Measurements from ENCODE around the gene MCTS1. TPM values are rescaled to one million over a fixed set of nuclear protein-coding genes. Genes with fewer than 3 reads are reported as not detected.

MCTS1 gene
- total and polyA plus RNA-seq, 2 donors (not counting 3 experiments of a cell fraction or from before 2014, with no cell fraction given): 36.1 to 70.0 TPM

DNA sequence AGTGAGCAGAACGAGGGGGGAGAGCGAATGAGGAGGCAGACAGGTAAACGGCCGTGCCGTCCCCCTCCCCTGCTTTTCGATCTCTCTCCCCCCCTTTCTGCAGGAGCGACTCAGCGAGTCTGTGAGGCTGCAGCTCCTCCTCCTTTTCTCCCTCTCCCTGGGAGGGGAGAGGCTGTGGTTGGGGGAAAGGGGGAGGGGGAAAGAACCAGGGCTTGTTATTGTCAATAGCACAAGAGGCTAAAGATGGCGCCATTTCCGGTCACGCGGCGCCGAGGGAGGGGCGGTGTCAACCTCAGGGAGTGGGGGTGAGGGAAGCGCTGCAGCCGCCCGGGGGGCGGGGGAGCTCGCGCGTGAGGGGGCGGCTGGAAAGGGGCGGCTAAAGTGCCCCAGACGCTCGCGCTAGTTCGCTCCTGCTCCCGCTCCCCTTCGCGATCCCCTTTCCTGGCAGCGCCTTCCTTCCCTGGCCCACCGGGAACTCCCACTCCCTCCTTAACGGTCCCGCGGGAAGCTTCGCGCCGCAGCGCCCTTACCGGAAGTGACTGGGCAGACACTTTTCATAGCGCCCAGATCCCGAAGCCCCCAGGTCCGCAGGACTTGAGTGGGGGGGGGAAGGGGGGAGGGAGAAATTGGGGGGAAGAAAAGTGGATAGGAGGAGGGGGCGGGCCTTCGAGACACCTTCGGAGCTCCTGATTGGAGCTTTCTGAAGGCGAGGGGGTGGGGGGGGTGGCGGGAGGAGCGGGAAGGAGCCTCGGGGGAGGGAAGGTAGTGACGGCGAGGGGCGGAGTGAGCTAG lies 42.9 kb upstream of the MCTS1 start, which contains the start of gene CUL4B:
Gene CUL4B, minus strand, starts transcription at position 121 of the 792 bp plus-strand sequence. CDS start 324 bp downstream, outside the sequence.
- POLR2A ChIA-PET: interaction anchor here (0.5 to 2.0 kb wide), 7 partner anchors 11 to 173 kb away, joined by 3 to 17 read pairs (median 6); partner anchors contain the start of gene MCTS1

More for the DNA sequence above, 42.9 kb upstream of the MCTS1 start, which contains the start of gene CUL4B:
- H3K27ac ChIP-seq (ENCODE audit: insufficient read depth, low read depth, low read length): peak within 1 kb of the TSS; percentile 94
- H2AFZ ChIP-seq (ENCODE audit: low read depth, low read length): peak within 1 kb of the TSS; percentile 30
- peak within 1 kb of the TSS; percentile 97 for H3K4me2 ChIP-seq (ENCODE audit: insufficient read depth, low read length)
- CTCF ChIA-PET: interaction anchor here (0.9 to 2.1 kb wide), 3 partner anchors 9 to 75 kb away, joined by 3 to 6 read pairs (median 6); no protein-coding TSS in a partner anchor
- intact Hi-C loops (cut with micrococcal nuclease) (loop anchor here (1.0 to 5.0 kb wide), 7 partner anchors 11 to 236 kb away; no protein-coding TSS in a partner anchor), dilution Hi-C loops (cut with MboI; ENCODE audit: extremely low pct_ligation_motif_present, low sequenced_read_pairs) (no loop called here)
- H3K9me1 ChIP-seq (replicated peaks; ENCODE audit: control insufficient read depth, extremely low read depth, insufficient read depth, low read length): no peaks in the 10 kb centered on the region
- H3K79me2 ChIP-seq (ENCODE audit: control insufficient read depth, insufficient read depth, low read length): peaks cover 51% of the 10 kb centered on the region
- no peaks in the 10 kb centered on the region for H4K20me1 ChIP-seq (replicated peaks; ENCODE audit: control insufficient read depth, extremely low read depth, insufficient read depth, low read length)
- peak within 1 kb of the TSS; percentile 81 to 99 (median 98) for H3K4me3 ChIP-seq (replicated peaks in 1 of 3; ENCODE audit: insufficient read depth in 1 of 3, low read depth in 1 of 3, low read length in 3 of 3)
- peak within 1 kb of the TSS; percentile 92 for H3K9ac ChIP-seq (replicated peaks; ENCODE audit: extremely low read depth, insufficient read depth, low read length)
- H3K27me3 ChIP-seq (ENCODE audit: control insufficient read depth in 2 of 2, insufficient read depth in 2 of 2, low read length in 2 of 2): no peaks in the 10 kb centered on the region
- no TSS peak for BruUV-seq (replicated peaks)
- H3K4me1 ChIP-seq (ENCODE audit: control insufficient read depth, extremely low read depth, insufficient read depth, low read length): peaks cover 22% of the 10 kb centered on the region
- FAIRE-seq (peak; percentile 77), DNase-seq (ENCODE audit: low read depth, low spot score) (peak; percentile 95)
- peaks cover 0 to 4% of the 10 kb centered on the region in 2 experiments for H3K36me3 ChIP-seq (ENCODE audit: control insufficient read depth in 2 of 2, extremely low read depth in 1 of 2, insufficient read depth in 2 of 2, low read length in 2 of 2)
- no peaks in the 10 kb centered on the region for H3K9me3 ChIP-seq (replicated peaks; ENCODE audit: control insufficient read depth, insufficient read depth, low read length)
- TF ChIP-seq GATA2 (IDR thresholded peaks at IDR 0.05; ENCODE audit: insufficient read depth, insufficient read length, low read depth, low read length): no peak
- no peak for TF ChIP-seq FOS (IDR thresholded peaks at IDR 0.05; ENCODE audit: borderline replicate concordance, insufficient read depth, low read length)
- TF ChIP-seq JUN (IDR thresholded peaks at IDR 0.05; ENCODE audit: borderline replicate concordance, insufficient read depth, insufficient read length, low read depth): no peak
- TF ChIP-seq POLR2AphosphoS5 (IDR thresholded peaks at IDR 0.05; ENCODE audit: insufficient read depth, low read depth, low read length): peak; percentile 73
- TF ChIP-seq POLR2A (IDR thresholded peaks at IDR 0.05; ENCODE audit: low read depth, low read length): peak; percentile 75
- TF ChIP-seq MYC (IDR thresholded peaks at IDR 0.05; ENCODE audit: low read depth, low read length): no peak
- TF ChIP-seq, protein P1, sequence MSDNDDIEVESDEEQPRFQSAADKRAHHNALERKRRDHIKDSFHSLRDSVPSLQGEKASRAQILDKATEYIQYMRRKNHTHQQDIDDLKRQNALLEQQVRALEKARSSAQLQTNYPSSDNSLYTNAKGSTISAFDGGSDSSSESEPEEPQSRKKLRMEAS (IDR thresholded peaks at IDR 0.05; ENCODE audit: insufficient read depth, insufficient read length): peak; percentile 19
- TF ChIP-seq, protein P2, sequence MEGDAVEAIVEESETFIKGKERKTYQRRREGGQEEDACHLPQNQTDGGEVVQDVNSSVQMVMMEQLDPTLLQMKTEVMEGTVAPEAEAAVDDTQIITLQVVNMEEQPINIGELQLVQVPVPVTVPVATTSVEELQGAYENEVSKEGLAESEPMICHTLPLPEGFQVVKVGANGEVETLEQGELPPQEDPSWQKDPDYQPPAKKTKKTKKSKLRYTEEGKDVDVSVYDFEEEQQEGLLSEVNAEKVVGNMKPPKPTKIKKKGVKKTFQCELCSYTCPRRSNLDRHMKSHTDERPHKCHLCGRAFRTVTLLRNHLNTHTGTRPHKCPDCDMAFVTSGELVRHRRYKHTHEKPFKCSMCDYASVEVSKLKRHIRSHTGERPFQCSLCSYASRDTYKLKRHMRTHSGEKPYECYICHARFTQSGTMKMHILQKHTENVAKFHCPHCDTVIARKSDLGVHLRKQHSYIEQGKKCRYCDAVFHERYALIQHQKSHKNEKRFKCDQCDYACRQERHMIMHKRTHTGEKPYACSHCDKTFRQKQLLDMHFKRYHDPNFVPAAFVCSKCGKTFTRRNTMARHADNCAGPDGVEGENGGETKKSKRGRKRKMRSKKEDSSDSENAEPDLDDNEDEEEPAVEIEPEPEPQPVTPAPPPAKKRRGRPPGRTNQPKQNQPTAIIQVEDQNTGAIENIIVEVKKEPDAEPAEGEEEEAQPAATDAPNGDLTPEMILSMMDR (IDR thresholded peaks at IDR 0.05; ENCODE audit: extremely low read depth in 1 of 2, insufficient read depth in 1 of 2, low read depth in 1 of 2, low read length in 2 of 2): no peak
- TF ChIP-seq EZH2 (IDR thresholded peaks at IDR 0.05; ENCODE audit: borderline replicate concordance, low read depth, low read length, severe bottlenecking): no peak

Measured in endothelial cell of umbilical vein (primary cell).